Measurements from ENCODE around the gene BLOC1S4.
"Not testable (repeated sequence)": the region's sequence is repeated elsewhere in the genome, so short reads cannot be mapped to it uniquely, and the experiment has no call there.

Gene BLOC1S4

GRCh38 chr4:6740347-6740746 is 24.4 kb downstream of the BLOC1S4 start:
- no peak for DNase-seq (ENCODE audit: low read depth in 2 of 2)

GRCh38 chr4:6742507-6742906 is 26.5 kb downstream of the BLOC1S4 start:
- no peak for DNase-seq (ENCODE audit: low read depth in 2 of 2)

- no peak for DNase-seq (ENCODE audit: low read depth in 2 of 2)
Measured at GRCh38 chr4:6742989-6743388, 27.0 kb downstream of the BLOC1S4 start.

GRCh38 chr4:6746721-6747293 is 30.8 kb downstream of the BLOC1S4 start:
- DNase-seq (ENCODE audit: low read depth in 2 of 2): no peak

GRCh38 chr4:6747294-6748051 is 31.5 kb downstream of the BLOC1S4 start:
- DNase-seq (ENCODE audit: low read depth in 2 of 2): no peak

- DNase-seq (ENCODE audit: low read depth in 2 of 2): no peak
Measured at GRCh38 chr4:6748286-6748685, 32.3 kb downstream of the BLOC1S4 start.

- no peak for DNase-seq (ENCODE audit: low read depth in 2 of 2)
Measured at GRCh38 chr4:6749340-6750171, 33.6 kb downstream of the BLOC1S4 start.

- DNase-seq (ENCODE audit: low read depth in 2 of 2): no peak
Measured at GRCh38 chr4:6750286-6751221, 34.6 kb downstream of the BLOC1S4 start.

- DNase-seq (ENCODE audit: low read depth in 2 of 2): no peak
Measured at GRCh38 chr4:6751611-6752485, 35.9 kb downstream of the BLOC1S4 start.

GRCh38 chr4:6752486-6752829 is 36.5 kb downstream of the BLOC1S4 start:
- no peak for DNase-seq (ENCODE audit: low read depth in 2 of 2)

GRCh38 chr4:6753103-6753560 is 37.2 kb downstream of the BLOC1S4 start:
- DNase-seq (ENCODE audit: low read depth in 2 of 2): no peak

- DNase-seq (ENCODE audit: low read depth in 2 of 2): no peak
Measured at GRCh38 chr4:6753891-6754290, 37.9 kb downstream of the BLOC1S4 start.

GRCh38 chr4:6754481-6755087 is 38.6 kb downstream of the BLOC1S4 start:
- DNase-seq (ENCODE audit: low read depth in 2 of 2): no peak

- no peak for DNase-seq (ENCODE audit: low read depth in 2 of 2)
Measured at GRCh38 chr4:6755088-6755753, 39.2 kb downstream of the BLOC1S4 start.

GRCh38 chr4:6756345-6756744 is 40.4 kb downstream of the BLOC1S4 start:
- not testable (repeated sequence) for DNase-seq (ENCODE audit: low read depth in 2 of 2)

GRCh38 chr4:6758728-6759127 is 42.8 kb downstream of the BLOC1S4 start:
- DNase-seq (ENCODE audit: low read depth in 2 of 2): no peak

GRCh38 chr4:6760865-6761264 is 44.9 kb downstream of the BLOC1S4 start:
- DNase-seq (ENCODE audit: low read depth in 2 of 2): no peak

GRCh38 chr4:6761649-6762615 is 46.0 kb downstream of the BLOC1S4 start:
- no peak for DNase-seq (ENCODE audit: low read depth in 2 of 2)
